Liver (tissue), 9 donors: ENCODE results near the gene DRG2. TPM values are rescaled to one million over a fixed set of nuclear protein-coding genes. Genes with fewer than 3 reads are reported as not detected.

Experiments used
- DNase-seq: peaks from one replicate; pipeline ENCODE4 v3.0.0-alpha.2; 2017; ENCODE audit warnings: low spot score
- H3K27ac ChIP-seq, 2 donors: one replicate each; pipeline ENCODE4 v1.7.0; 2013; ENCODE audit warnings: inconsistent platforms in 2 of 2, low read length in 2 of 2, control low read depth in 1 of 2, low read depth in 1 of 2, mild to moderate bottlenecking in 1 of 2
- H3K27me3 ChIP-seq, 4 donors: one replicate each; pipeline versions ENCODE4 v1.6.1 to v1.7.0; 2013; ENCODE audit warnings: low read length in 3 of 4, inconsistent platforms in 1 of 4, mild to moderate bottlenecking in 1 of 4, moderate library complexity in 1 of 4; ENCODE audit not compliant: control insufficient read depth in 4 of 4, insufficient read depth in 4 of 4
- H3K36me3 ChIP-seq, 4 donors: one replicate each; pipeline versions ENCODE4 v1.6.1 to v1.7.0; 2013; ENCODE audit warnings: low read length in 3 of 4, mild to moderate bottlenecking in 3 of 4, low read depth in 1 of 4, moderate library complexity in 1 of 4; ENCODE audit not compliant: control insufficient read depth in 4 of 4, insufficient read depth in 3 of 4
- H3K4me1 ChIP-seq, 4 donors: one replicate each; pipeline versions ENCODE4 v1.6.1 to v1.7.0; 2013; ENCODE audit warnings: low read length in 3 of 4, mild to moderate bottlenecking in 3 of 4, moderate library complexity in 1 of 4; ENCODE audit not compliant: control insufficient read depth in 4 of 4, insufficient read depth in 4 of 4
- H3K4me3 ChIP-seq, 3 donors: one replicate each; pipeline versions ENCODE4 v1.6.1 to v1.7.0; 2013; ENCODE audit warnings: low read length in 3 of 3, control low read depth in 1 of 3, low read depth in 1 of 3, mild to moderate bottlenecking in 1 of 3
- H3K9ac ChIP-seq, 2 donors: one replicate each; pipeline ENCODE4 v1.7.0; 2013; ENCODE audit warnings: low read length in 2 of 2, mild to moderate bottlenecking in 2 of 2, moderate library complexity in 2 of 2, control low read depth in 1 of 2, low read depth in 1 of 2
- H3K9me3 ChIP-seq, 4 donors: one replicate each; pipeline versions ENCODE4 v1.6.1 to v1.7.0; 2013; ENCODE audit warnings: low read length in 3 of 4; ENCODE audit not compliant: control insufficient read depth in 4 of 4
- ATF3 ChIP-seq: IDR thresholded peaks from 2 replicates; pipeline ENCODE4 v1.6.1; 2016; ENCODE audit warnings: antibody characterized with exemption
- EGR1 ChIP-seq, 2 donors: IDR thresholded peaks; 2 replicates each; pipeline ENCODE4 v1.6.1; 2016 to 2018; ENCODE audit warnings: antibody characterized with exemption in 2 of 2, low read depth in 2 of 2
- FOXA2 ChIP-seq: IDR thresholded peaks from 2 replicates; pipeline ENCODE4 v1.6.1; 2016; ENCODE audit warnings: antibody characterized with exemption
- GABPA ChIP-seq, 2 donors: IDR thresholded peaks in 1 of 2; conservative IDR thresholded peaks in 1 of 2; 2 replicates each; pipeline ENCODE4 v1.6.1; 2016; ENCODE audit warnings: antibody characterized with exemption in 2 of 2, mild to moderate bottlenecking in 1 of 2, moderate library complexity in 1 of 2
- HNF4A ChIP-seq, 2 donors: conservative IDR thresholded peaks; 2 replicates each; pipeline ENCODE4 v1.6.1; 2016; ENCODE audit warnings: antibody characterized with exemption in 2 of 2, mild to moderate bottlenecking in 2 of 2
- HNF4G ChIP-seq: IDR thresholded peaks from 2 replicates; pipeline ENCODE4 v1.6.1; 2016; ENCODE audit warnings: antibody characterized with exemption
- JUND ChIP-seq, 2 donors: IDR thresholded peaks; 2 replicates each; pipeline ENCODE4 v1.6.1; 2016; ENCODE audit warnings: antibody characterized with exemption in 2 of 2
- MAX ChIP-seq: IDR thresholded peaks from 2 replicates; pipeline ENCODE4 v1.6.1; 2016; ENCODE audit warnings: antibody characterized with exemption
- NR2F2 ChIP-seq: IDR thresholded peaks from 2 replicates; pipeline ENCODE4 v1.6.1; 2016; ENCODE audit warnings: antibody characterized with exemption
- RAD21 ChIP-seq, 2 donors: IDR thresholded peaks; 2 replicates each; pipeline ENCODE4 v1.6.1; 2016; ENCODE audit warnings: antibody characterized with exemption in 2 of 2, mild to moderate bottlenecking in 2 of 2
- REST ChIP-seq: IDR thresholded peaks from 2 replicates; pipeline ENCODE4 v1.6.1; 2016; ENCODE audit warnings: antibody characterized with exemption, mild to moderate bottlenecking
- RXRA ChIP-seq, 2 donors: IDR thresholded peaks; 2 replicates each; pipeline ENCODE4 v1.6.1; 2017 to 2018; ENCODE audit warnings: antibody characterized with exemption in 2 of 2, mild to moderate bottlenecking in 1 of 2
- SP1 ChIP-seq: IDR thresholded peaks from 2 replicates; pipeline ENCODE4 v1.6.1; 2018; ENCODE audit warnings: antibody characterized with exemption, mild to moderate bottlenecking
- TAF1 ChIP-seq: conservative IDR thresholded peaks from 2 replicates; pipeline ENCODE4 v1.6.1; 2016; ENCODE audit warnings: antibody characterized with exemption, mild to moderate bottlenecking
- YY1 ChIP-seq: IDR thresholded peaks from 2 replicates; pipeline ENCODE4 v1.6.1; 2016; ENCODE audit warnings: antibody characterized with exemption, mild to moderate bottlenecking
- WGBS: extraction: QIAGEN DNeasy Blood & Tissue Kit; methylation state at CpG from one replicate; pipeline ENCODE4 v1.1.7; 2013; 5-methylcytosine and 5-hydroxymethylcytosine counted together
- polyA plus RNA-seq, 2 donors: library from polyadenylated mRNA; stranded (reverse) in 1 of 2; unstranded in 1 of 2; fragments of 200-250 nt in 1 of 2; fragments of >200 nt in 1 of 2; fragmentation: Nextera tagmentation in 1 of 2; extraction: Ambion mirVana in 1 of 2; gene quantifications; one replicate each; pipeline versions ENCODE4 v1.2.1 to v1.2.3, GENCODE V29; 2013 to 2015
- total RNA-seq, 2 donors: library from RNA; depleted of rRNA; stranded (reverse); fragments of >200 nt; gene quantifications; one replicate each; pipeline ENCODE4 v1.2.3, GENCODE V29; 2014
- TF ChIP-seq, protein P1 (sequence below): fragments of 150-350 bp; IDR thresholded peaks from 2 replicates; pipeline ENCODE4 v1.5.1; 2017; ENCODE audit warnings: improper control_type of control experiment, low read depth, low read length; ENCODE audit not compliant: missing input control
- TF ChIP-seq, protein P2 (sequence below): IDR thresholded peaks from 2 replicates; pipeline ENCODE4 v1.6.1; 2016; ENCODE audit warnings: antibody characterized with exemption
- donor health status: healthy.
- donor health status: healthy.
- donor health status: healthy.
- donor health status: healthy.
- donor health status: healthy.

The DRG2 gene
- total and polyA plus RNA-seq, 4 donors = 10.9 to 24.9 (median 18.6) TPM

- WGBS = 94% methylated on average over 7 of the region's 7 CpGs
- no peak for TF ChIP-seq JUND (IDR thresholded peaks at IDR 0.05)
- TF ChIP-seq HNF4A (conservative IDR thresholded peaks at IDR 0.05) = no peak
- TF ChIP-seq RXRA (IDR thresholded peaks at IDR 0.05) = no peak
- no peak for TF ChIP-seq HNF4G
- TF ChIP-seq FOXA2 = no peak
- TF ChIP-seq, protein P1, sequence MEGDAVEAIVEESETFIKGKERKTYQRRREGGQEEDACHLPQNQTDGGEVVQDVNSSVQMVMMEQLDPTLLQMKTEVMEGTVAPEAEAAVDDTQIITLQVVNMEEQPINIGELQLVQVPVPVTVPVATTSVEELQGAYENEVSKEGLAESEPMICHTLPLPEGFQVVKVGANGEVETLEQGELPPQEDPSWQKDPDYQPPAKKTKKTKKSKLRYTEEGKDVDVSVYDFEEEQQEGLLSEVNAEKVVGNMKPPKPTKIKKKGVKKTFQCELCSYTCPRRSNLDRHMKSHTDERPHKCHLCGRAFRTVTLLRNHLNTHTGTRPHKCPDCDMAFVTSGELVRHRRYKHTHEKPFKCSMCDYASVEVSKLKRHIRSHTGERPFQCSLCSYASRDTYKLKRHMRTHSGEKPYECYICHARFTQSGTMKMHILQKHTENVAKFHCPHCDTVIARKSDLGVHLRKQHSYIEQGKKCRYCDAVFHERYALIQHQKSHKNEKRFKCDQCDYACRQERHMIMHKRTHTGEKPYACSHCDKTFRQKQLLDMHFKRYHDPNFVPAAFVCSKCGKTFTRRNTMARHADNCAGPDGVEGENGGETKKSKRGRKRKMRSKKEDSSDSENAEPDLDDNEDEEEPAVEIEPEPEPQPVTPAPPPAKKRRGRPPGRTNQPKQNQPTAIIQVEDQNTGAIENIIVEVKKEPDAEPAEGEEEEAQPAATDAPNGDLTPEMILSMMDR = no peak
- TF ChIP-seq, protein P2, sequence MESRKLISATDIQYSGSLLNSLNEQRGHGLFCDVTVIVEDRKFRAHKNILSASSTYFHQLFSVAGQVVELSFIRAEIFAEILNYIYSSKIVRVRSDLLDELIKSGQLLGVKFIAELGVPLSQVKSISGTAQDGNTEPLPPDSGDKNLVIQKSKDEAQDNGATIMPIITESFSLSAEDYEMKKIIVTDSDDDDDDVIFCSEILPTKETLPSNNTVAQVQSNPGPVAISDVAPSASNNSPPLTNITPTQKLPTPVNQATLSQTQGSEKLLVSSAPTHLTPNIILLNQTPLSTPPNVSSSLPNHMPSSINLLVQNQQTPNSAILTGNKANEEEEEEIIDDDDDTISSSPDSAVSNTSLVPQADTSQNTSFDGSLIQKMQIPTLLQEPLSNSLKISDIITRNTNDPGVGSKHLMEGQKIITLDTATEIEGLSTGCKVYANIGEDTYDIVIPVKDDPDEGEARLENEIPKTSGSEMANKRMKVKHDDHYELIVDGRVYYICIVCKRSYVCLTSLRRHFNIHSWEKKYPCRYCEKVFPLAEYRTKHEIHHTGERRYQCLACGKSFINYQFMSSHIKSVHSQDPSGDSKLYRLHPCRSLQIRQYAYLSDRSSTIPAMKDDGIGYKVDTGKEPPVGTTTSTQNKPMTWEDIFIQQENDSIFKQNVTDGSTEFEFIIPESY = no peak
- no peak for TF ChIP-seq ATF3
- no peak for TF ChIP-seq EGR1 (IDR thresholded peaks at IDR 0.05; ENCODE audit: low read depth in 2 of 2)
- TF ChIP-seq REST = no peak
- TF ChIP-seq YY1 = no peak
- no peak for TF ChIP-seq RAD21 (IDR thresholded peaks at IDR 0.05)
- no peak for TF ChIP-seq NR2F2
- no peak for TF ChIP-seq TAF1
- no peak for TF ChIP-seq MAX
- H3K27me3 ChIP-seq = no peaks in the 10 kb centered on the region
- H3K9ac ChIP-seq = no peak overlapping the region
- H3K36me3 ChIP-seq = no peaks in the 10 kb centered on the region
- DNase-seq = no peak
- no peak overlapping the region for H3K27ac ChIP-seq
- no peaks in the 10 kb centered on the region for H3K9me3 ChIP-seq
- no peak overlapping the region for H3K4me3 ChIP-seq
- peaks cover 0 to 4% (median 0%) of the 10 kb centered on the region in 4 donors for H3K4me1 ChIP-seq
These were observed 60.8 kb downstream of the DRG2 start for GRCh38 chr17:18148586-18148985.

DNA sequence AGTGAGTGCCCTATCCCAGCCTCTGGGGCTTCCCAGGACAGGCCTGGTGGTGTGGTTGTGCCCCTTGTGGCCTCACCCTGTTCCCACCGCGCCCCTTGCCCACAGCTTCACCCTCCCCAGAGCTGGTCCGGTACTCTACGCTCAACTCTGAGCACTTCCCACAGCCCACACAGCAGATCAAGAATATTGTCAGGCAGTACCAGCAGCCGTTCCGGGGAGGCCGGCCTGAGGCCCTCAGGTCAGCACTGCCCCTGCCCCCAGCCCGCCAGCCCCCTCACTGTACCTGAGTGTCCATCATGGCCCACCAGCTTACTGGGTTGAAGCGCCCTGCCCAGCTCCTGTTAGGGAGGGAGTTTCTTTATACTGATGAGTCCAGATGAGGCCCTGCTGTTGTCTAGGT, 63.5 kb downstream of the DRG2 start:
- H3K4me1 ChIP-seq = peaks cover 0 to 9% (median 3%) of the 10 kb centered on the region in 4 donors
- H3K9ac ChIP-seq = no peak overlapping the region
- WGBS = 75% methylated on average over 9 of the region's 9 CpGs
- H3K4me3 ChIP-seq = no peak overlapping the region
- H3K27me3 ChIP-seq = no peaks in the 10 kb centered on the region
- H3K36me3 ChIP-seq = no peaks in the 10 kb centered on the region
- TF ChIP-seq, protein P2 = no peak
- TF ChIP-seq REST = no peak
- no peak for TF ChIP-seq YY1
- TF ChIP-seq GABPA (IDR thresholded peaks at IDR 0.05 in 1 of 2, conservative IDR thresholded peaks at IDR 0.05 in 1 of 2) = no peak
- no peak for TF ChIP-seq NR2F2
- TF ChIP-seq HNF4G = no peak
- TF ChIP-seq TAF1 = no peak
- no peak for TF ChIP-seq JUND (IDR thresholded peaks at IDR 0.05)
- TF ChIP-seq SP1 = no peak
- H3K27ac ChIP-seq = no peak overlapping the region
- no peaks in the 10 kb centered on the region for H3K9me3 ChIP-seq
- DNase-seq = no peak
